HG03196 (cell line): Measurements from ENCODE around the gene KRT33B.
"Not testable (repeated sequence)": the region's sequence is repeated elsewhere in the genome, so short reads cannot be mapped to it uniquely, and the experiment has no call there.

Experiments
- ATAC-seq: cut with Tn5 transposase; IDR thresholded peaks from one replicate; pipeline ENCODE4 v1.9.1; 2021; ENCODE audit not compliant: unreplicated experiment

KRT33B gene

DNA sequence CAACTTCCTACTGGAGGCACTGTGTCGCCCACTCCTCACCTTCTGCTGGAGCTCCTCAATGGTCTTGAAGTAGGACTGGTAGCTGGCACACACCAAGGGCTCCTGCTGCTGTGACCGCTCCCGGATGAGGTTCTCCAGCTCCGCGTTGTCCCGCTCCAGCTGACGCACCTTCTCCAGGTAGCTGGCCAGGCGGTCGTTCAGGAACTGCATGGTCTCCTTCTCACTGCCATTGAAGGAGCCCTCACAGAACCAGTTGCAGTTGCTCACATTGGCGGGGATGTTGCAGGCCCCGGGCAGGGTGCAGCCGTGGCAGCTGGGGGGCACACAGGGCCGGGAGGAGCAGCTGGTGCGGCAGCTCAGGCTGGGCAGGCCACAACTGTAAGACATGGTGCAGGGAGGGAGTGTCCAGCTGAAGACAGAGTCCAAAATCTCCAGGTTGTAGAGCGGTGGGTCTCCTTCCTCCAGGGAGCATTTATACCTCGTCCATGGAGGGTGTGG, 19.2 kb downstream of the KRT33B start, which contains the start of gene KRT33A:
Gene KRT33A (minus strand): TSS at position 448 of the 498 bp plus-strand sequence. CDS start 61 bp downstream, at position 387.
- ATAC-seq: not testable (repeated sequence)

DNA sequence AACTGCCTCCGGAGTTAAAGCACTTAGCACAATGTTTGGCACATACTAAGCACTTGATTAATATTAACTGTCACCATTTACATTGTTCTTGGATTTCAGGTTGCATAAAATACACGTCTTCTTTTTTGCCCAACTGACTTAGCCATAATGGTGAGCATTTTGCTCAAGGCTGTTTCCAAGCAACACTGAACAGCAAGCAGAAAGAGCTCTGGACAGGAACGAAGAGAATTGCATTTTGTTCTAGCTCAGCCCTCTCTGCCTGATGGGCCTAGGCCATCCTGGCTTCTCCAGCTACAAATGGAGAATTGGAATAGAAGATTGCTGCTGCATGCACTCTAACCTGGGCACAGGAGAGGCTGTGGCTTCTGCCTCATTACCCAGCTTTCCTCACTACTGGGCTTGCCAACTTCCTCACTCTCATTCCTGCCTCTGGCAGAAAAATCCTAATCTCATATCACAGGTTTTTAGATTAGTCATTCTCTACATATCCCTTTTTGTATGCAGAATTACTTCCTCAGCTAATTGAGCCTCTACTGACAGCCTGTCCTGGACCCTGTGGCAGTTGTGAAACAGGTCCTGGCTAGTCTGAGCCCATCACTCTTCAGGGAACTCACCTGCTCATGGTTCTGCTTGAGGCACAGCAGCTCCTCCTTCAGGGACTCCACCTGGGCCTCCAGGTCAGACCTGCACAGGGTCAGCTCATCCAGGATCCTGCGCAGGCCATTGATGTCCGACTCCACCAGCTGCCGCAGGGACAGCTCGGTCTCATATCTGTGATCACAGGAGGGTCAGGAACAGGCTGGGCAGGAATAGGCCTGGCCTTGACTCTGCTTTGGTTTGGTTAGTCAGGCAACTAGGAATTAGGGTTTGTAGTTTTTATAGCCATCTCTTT, 21.5 kb downstream of the KRT33B start:
- no peak for ATAC-seq

DNA sequence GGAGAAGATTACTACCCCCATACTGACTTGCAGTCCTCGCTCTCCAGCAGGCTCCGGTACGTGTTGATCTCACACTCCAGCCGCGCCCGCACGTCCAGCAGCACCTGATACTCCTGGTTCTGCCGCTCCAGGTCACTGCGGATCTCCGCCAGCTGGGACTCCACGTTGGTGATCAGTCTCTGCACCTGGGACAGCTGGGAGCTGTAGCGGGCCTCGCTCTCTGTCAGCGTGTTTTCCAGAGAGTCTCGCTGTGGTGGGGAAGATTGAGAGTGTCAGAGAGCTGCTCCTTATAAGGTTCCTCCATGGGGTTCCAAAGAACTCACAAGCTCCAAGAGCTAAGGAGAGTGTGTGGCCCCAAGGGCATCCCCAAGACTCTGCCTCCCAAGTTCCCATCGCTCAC, 23.2 kb downstream of the KRT33B start:
- ATAC-seq: not testable (repeated sequence)

DNA sequence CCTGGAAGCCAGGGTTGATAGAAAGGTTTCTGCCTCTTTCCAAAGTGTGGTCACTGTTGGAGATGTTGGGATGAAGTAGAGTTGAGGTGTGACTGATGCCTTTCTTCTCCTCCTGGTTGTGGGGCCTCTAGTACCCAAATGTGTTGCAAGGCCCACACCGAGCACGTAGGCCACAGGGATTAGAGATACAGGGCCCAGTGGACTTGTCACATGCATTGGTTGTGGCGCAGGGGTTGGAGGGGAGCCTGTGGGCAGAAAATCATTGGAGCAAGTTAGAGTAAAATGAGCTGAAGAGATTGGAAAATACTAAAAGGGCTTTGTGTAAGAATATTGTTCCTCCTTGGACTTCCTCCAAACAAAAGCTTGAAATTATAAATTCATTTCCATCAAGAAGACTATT, 23.6 kb downstream of the KRT33B start:
- ATAC-seq: no peak

DNA sequence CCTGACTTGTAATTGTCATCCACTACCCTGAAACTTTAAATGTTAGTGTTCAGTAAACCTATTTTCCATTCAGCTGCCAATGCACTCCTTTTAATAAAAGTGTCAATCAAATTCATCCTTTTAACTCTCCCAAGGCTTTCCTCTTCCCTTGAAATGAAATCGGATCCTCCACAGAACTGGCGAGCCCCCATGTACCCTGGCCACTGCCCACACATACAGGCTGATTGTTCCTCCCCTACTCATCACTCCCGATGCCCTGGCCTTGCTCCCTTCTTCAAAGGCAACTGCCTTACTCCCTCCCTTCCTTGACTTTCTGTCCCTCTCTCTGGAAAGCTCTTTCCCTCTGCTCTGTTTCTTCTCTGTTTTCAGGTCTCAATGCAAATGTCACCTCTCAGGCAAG, 26.6 kb downstream of the KRT33B start:
- no peak for ATAC-seq

DNA sequence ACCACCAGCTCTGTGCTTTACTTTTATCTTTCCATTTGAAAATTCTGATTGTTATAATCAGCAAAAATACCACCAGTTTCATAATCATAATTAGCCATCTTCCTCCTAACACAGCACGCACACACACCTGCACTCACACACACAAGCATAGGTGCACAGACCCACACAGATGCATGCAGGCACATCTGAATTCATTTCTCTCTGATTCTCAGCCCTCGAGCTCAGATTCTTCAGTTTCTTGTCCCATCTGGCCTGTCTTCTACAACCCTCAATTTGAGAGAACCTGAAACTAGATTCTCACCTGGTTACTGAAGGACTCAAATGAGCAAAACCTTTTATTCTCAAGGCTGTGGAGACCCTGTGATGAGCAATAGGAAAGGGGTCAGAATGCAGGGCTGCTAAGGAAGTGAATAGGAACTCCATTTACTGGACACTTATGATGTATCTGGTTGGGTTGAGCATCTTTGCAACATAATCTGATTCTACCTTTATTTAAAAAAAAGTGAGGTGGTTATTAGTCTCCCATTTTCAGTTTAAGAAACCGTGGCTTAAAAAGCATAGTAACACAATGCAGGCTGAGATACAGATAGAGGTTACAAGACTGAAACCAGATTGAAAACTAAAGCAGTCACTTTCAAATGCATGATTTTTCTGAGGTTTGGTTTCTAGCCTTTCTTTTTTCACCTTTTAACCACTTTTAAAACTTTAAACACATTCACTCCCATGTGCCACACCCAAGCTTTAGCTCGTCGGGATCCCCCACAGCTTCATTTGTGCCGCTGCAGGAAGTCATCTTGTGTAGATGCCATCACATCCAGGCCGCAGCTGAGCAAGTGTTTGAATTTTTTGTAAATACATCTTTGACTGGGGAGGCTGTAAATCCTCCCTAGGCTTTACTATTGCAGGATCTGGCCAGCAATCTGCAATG, 28.4 kb downstream of the KRT33B start:
- peak; percentile 41 for ATAC-seq

DNA sequence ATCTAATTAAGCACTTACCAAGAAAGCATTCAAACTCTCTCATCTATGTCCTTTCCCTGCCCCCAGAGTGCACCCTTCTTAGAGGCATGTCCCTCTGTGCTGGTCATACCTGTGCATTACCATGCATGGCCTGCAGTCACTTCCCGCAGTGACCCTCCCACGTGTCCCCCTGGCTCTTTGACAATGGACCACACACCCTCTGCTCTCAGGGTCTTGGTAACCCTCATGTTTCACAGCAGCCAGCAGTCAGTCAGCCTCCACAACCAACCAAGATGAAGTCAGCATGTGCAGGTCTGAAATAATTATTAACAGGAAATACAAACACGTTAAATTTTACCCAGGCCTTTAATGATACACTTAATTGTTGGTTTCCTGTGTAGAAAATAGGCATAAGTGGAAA, 29.1 kb downstream of the KRT33B start:
- peak; percentile 29 for ATAC-seq

DNA sequence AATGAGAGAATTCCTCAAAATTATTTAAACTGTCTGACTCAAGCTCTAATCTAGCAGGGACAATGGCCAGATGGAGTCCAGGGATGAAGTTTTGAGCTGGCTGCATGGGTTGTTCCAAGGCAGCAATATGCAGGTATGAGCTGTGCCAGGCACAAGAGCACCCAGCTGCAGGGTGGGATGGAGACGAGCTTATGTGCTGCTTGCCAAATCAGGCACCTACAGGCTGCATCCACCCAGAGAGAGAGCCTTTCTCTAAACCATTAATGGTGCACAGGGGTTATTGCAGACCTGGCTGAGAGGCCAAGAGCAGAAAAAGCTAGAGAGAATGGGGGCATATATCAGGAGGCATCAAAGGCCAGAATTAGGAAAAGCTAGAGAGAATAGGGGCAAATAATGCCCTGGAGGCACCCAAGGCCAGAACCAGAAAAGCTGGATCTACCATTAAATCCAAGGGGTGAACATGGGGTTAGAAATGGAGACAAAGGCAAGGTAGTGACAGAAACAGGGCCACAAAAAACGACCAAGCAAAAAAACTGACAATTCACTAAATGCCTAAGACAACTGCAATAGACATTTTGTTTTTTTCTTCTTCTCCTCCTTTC, 29.9 kb downstream of the KRT33B start:
- ATAC-seq: no peak

DNA sequence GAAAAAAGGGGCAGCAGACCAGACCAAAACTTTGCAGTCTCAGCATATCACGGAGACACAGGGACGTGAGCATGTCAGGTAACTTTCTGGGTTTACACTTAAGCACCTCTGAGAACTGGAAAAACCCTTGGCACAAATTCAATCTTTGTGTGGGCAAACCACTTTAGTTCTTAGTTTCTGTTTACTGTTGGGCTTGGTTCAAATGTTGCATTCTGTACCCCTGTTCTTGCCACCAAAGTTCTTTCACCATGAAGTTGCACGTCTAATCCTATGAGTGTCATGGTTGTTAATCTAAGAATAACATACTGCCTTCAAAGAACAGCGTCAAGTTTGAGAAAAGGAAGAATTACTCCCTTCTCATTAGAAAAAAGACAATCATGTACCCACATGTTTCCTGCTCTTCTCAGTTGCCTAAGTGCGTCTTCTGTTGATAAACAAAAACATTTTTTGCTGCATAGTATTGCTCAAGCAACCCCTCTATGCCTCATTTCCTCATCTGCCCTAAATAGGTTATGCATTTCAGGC, 30.6 kb downstream of the KRT33B start:
- ATAC-seq: no peak

DNA sequence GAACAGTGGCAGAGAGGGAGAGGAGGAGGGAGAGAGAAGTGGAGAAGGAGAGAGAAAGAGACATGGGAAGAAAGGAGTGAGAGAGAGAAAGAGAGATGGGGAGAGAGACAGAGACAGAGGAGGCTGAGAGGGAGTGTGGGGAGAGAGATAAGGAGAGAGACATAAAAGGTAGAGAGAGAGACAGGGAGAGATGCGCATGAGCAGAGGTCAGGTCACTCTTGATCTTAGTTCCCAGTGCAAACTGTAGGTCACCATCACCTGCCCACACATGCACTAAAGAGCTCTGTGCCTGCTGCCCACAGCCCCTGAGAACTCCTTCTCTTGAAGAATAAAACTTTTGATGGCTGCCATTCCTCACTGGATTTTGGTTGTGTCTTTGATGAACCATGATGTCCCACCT, 33.9 kb downstream of the KRT33B start:
- ATAC-seq: no peak

DNA sequence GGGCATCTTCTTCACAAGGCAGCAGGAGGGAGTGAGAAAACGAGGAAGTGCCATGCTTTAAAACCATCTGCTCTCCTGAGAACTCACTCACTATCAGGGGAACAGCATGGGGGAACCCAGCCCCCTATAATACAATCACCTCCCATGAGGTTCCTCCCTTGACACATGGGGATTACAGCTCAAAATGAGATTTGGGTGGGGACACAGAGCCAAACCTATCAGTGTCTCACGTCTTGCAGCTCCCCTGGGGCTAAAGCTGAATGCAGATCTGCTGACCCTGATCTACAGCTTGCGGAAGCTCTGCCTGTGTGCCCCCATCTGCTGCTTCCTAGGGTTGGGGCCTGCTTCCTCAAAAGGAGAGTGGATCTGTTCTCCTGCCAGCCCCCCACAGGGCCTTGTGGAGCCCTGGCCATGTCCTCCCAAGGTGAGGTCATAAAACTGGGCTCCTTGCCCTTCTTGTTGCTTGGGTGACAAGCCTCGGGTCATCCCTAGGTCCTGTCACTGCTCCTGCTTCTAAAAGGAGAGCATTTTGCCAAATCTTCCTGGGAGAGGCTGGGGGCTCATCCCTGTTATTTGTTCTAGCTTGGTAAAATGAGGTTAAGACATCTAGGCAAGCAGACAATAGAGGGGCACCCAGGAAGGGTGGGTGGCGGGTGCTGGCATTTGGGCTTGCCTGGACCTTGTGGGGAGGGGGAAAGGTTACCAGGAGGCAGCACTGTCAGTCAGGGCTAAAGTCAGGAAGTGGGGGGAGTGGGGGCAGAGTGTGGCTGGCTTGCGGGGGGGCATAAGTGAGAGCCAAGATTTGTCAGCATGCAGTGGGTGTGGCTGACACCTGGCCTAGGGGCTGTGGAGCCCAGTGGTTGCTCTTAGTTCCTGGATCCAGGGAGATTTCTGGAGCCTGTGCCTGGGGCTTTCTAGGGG, 35.0 kb downstream of the KRT33B start:
- ATAC-seq: no peak

DNA sequence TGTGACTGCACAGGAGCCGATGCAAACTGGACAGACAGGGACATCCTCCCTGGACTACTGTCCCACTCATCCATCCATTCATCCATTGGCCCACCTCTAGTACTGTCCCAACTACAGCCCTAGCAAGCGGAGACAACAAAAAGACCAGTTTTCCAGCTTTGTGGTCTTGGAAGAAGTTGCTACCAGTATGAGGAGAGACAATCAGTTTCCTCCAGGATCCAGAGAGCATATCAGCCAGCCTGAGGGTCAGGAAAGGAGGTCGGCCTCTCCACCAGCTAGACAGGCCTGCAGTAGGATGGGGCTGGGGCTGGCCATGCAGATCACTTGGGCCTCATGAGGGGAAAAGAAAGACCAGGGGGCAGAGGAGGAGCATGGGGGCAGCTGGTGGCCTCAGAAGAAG, 35.8 kb downstream of the KRT33B start:
- ATAC-seq: no peak

DNA sequence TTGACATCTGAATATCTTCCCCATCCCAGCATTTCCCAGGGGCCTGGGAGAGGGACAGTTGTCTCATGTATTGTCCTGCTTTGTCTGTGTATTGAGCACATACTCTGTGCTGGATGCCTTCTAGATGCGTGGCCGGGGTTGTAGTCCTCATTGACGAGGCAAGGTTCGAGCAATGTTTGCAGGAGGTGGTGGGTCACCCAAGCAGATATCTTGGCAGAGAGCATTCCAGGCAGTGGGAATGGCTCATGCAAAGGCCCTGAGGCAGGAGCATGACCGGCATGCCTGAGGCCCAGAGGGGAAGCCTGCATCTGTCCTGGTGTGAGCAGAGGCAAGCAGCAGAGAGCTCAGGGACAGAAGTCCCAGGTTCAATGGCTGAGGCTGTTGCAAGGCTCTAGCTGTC, 36.5 kb downstream of the KRT33B start:
- no peak for ATAC-seq

DNA sequence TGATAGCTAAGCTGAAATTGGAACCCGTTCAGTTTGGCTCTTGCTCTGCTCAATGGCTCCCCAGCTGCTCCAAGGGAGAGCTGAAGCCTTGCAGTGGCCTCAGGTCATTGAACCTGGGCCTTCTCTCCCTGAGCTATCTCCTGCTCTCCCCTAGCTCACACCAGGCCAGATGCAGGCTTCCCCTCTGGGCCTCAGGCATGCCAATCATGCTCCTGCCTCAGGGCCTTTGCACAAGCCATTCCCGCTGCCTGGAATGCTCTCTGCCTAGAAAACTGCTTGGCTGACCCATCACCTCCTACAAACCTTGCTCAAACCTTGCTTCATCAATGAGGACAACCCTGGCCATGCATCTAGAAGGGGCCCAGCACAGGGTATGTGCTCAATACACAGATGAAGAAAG, 37.4 kb downstream of the KRT33B start:
- ATAC-seq: no peak

DNA sequence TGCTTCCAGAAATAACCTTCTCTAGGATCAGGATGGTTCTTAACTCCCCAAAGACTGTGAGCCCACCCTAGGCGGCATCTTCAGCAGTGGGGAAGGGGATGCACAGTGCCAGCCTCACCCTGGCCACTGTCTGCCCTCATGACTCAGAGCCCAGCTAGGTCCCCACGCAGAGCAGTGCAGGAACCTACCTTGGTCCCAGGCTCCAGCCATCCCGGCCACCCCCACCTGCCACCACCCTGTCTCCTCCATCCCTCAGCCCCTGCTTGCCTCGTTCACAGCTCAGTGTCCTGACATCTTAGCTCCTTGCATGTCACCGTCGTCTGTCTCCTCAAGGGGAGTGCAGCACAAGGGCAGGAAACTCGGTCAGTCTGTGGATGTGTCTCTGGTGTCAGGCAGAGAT, 38.0 kb downstream of the KRT33B start:
- ATAC-seq: no peak

DNA sequence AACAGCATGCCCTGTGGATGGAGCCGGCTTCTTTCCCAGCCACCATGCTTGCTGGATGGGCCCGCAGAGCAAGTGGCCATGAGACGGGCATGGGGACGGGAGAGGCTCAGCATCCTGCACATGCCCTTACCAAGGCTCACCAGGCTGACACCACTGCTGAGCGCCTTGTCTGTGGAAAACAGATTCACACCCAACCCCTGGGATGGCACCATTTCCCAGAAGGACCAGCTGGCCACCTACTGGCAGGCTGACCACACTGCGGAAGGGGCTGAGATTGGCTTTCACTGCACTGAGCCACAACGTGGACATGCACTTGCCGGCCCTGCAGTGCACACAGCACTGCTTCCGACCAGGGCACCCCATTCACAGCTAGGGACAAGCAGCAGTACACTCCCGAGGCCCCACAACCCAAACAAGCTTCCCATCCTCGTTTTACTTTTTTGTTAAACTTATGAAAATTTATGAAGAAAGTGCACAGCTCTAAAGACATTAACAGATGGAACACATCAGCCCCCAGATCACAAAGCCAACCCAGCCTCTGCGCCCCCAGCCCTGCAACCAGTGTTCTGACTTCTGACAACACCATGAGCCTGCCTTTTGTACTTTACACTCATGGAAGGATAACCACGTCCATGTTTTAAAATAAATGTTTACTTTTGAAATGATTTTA, 40.2 kb downstream of the KRT33B start:
- no peak for ATAC-seq

DNA sequence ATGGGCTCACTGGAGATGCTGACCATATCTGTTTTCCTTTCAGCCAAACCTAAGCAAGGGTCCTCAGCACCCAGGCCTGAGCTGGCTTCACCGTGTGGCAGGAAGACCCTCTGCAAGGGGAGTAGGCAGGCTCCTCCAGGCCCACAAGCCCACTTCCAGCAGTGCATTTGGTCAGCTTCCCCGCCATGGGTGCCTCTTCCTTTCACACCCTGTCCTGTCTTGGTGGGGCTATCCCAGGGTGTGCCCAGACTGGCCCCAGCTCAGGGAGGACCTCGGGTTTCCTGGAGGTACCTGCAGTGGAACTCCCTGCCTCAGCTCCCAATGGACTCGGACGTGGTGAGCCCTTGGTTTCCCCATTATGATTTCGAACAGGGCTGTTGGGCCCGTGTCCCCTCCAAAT, 41.4 kb downstream of the KRT33B start:
- ATAC-seq: no peak

DNA sequence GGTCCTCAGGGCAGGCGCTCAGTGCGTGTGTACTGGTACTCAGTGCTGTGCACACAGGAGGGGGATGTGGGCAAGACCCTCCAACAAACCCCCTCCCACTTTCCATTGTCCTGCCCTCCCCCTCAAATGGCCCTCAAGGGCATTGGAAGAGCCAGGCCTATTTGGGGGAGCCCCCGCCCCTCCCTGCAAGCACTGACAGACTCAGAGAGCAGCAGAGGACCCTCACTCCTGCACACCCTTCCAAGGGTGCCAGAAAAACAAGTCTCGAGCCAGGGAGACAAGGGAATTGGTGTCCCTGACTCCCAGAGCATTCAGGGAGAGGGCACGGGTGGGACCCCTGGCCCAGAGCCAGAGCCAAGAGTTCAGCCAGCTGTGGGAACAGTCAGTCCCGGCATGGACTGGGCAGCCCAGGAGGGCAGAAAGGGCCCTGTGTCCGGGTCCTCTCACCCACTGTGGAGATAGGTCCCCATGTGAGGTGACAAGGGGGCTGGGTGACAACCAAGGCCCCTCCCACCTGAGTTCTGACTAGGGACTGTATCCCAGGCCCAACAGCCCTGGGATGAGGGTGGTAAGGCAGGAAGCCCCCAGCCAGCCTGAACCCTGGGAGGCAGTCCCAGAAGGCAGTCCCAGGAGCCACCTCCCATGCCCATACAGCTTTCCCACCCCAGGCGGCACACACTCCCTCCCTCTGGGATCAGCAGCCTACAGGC, 42.0 kb downstream of the KRT33B start:
- no peak for ATAC-seq
